ENCODE data around the gene GABRR2.

Gene GABRR2

DNA sequence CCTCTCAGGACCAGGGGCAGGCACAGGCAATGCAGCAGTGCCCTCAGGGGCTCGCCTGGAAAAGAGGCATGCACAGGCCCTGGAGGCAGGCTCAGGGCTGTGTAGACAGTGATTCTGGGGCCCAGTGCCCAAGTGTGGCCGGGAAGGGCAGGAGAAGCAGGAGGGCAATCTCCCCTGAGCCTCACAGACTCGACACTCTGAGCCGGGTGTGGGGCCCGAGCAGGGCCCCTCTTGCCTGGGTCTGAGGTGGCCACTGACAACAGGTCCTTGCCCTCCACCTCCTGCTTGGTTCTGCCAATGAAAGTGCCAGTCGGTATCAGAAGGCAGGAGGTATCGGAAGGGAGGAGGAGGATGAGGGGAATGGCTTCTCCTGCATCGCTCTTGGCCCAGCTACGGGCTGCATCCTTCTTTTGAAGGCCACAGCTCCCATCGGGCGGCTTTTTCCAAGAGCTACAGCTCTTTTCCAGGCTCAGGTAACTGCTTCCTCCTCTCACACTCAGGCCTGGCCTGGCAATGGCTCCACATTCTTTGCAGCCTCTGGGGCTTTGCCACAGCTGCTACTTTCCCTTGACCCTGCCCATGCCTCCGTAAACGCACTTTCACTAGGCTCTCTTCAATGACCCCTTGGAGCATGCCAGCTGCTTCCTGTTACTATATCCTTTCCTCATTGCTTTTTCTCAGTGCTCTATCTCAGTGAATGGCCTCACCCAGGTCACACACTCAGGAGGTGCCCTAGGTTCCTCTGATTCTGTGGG lies 24.5 kb downstream of the GABRR2 start:
- DNase-seq: no peak

DNA sequence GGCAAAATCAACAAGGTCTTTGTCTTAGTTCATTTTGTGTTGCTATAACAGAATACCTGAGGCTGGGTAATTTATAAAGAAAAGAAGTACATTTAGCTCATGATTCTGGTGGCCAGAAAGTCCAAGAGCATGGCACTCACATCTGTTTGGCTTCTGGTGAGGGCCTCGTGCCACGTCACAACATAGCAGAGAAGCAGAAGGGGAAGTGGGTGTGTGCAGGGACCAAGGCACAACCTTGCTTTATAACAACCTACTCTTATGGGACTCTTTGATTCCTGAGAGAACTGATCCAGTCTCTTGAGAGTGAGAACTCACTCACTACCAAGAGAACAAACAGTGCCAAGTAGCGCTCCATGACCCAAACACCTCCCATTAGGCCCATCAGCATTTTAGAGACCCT lies 25.4 kb downstream of the GABRR2 start:
- no peak for DNase-seq

DNA sequence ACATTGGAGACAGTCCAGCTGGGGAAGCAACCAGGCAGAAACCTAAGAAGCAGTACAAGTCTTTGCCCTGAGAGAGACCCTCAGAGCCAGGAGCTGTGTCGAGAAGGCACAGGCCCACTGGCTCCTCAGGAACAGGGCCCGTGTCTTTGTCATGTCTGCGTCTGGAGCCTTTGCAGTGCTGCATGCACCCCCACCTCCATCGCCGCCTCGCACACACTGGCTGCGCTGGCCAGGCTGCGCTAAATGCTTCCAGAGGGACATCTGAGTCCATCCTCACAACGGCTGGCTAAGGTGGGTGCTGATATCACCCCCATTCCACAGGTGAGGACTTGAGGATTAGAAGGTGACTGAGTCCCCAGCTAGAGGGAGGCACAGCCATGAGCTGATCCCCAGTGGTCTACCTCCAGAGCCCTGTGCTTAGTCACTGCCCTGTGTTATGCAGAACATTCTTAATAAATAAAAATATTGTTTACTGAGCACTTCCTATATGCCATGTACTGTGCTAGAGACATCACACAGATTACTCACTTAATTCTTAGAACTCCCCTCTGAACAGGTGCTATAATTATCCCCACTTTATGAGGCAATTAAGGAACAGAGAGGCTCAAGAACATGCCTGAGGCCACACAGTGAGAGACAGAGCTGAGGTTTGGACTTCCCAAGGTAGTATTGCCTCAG lies 27.6 kb downstream of the GABRR2 start:
- no peak for DNase-seq

DNA sequence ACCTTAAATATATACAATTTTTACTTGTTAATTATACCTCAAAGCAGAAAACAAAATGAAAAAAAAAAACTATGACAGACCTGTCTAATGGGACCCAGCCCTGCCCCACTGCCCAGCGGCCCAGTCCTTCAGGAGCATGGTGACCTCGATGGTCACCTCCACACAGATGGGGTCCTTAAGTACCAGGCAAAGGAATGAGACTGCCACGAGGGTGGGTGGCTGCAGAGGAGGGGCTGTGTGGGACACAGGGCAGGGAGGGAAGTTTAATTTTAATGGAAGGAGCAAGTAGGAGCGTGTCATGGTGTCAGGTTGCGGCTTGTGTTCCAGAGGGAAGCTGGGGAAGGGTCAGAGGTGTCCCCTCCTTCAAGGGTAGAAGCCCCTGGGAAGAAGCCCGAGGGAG lies 28.6 kb downstream of the GABRR2 start:
- DNase-seq: no peak

DNA sequence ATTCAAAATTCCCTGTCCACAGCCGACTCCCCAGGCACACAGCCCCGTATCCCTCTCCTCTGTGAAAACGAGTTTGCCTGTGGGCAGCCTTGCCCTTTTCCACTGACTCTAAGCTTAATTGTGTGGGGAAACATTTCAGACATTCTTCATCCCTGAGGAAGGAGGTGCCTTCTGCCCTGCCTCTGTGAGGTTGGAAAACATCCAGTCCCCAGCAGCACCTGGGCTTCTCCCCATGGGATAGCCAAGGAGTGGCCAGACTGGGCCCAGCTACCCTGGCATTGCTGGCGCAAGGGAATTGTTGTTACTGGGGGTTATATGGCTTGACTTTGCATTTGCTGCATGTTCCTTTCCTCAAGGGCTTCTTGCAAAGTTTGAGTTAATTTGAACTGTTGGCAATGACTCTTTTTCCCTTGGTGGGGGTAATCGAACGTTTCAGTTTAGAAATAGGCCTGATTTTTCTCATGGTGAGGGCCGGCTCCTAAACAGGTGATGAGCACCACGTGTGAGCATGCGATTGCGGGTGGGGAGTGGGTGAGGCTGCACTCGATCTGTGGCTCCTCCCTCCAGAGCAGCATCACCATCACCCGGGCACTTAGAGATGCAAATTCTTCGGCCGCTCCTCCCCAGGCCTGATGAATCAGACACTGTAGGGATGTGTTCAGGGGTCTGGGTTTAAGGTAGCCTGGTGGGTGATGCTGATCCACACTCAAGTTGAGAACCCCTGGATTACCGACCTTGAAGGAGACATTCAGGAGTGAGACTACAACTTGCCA lies 29.9 kb downstream of the GABRR2 start:
- DNase-seq: no peak

DNA sequence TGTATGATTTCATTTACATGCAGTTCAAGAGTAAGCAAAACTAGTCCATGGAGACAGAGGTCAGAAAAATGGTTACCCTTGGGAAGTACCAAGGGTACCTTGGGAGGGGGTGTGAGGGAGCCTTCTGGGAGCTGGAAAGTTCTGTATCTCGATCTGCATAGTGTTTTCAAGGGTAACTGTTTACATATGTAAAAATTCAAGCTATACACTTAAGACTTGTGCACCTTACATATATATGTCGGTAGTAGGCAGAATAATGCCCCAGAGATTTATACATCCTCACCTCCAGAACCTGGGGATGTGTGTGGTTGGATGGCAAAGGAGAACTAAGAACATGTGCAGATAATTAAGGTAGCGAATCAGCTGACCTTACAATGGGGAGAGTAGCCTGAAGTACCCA lies 31.0 kb downstream of the GABRR2 start:
- DNase-seq: no peak

DNA sequence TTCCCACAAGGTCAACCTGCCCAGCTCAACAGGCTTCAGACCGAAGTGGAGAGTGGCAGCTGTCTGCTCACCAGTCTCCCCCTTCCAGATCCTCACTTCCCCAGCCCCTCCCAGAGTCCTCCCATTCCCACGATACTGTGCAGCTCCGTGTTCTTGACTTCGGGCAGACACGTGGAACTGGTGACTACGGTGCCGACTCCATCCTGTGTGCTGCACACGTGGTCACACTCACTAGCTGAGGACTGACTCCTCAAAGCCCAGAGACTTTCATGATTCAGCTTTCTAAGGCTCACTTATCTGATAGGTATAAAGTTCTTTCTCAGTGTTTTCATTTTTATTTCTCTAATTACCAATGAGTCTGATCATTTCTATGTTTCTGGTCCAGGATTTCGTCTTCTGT lies 32.4 kb downstream of the GABRR2 start:
- no peak for DNase-seq

DNA sequence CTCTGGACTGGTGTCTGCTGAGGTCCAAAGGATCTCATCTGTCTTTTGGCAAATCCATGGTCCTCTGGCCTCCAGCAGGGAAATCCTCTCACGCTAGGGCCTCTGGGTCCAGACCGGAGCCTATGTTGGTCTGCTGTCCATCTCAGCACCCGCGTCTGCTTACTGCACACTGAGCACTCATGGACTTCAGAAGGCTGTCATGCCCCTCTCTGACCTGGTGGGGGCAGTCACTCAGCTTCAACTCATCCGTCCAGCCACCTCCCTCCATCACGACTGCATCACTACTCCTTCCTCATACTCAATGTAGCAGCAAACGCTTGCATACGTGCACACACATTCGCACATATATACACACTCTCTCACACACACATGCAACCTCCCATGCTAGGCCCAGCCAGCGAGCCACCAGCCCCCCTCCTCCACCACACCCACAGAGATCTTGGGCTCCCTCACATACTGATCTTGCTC lies 33.3 kb downstream of the GABRR2 start:
- DNase-seq: peak; percentile 40

DNA sequence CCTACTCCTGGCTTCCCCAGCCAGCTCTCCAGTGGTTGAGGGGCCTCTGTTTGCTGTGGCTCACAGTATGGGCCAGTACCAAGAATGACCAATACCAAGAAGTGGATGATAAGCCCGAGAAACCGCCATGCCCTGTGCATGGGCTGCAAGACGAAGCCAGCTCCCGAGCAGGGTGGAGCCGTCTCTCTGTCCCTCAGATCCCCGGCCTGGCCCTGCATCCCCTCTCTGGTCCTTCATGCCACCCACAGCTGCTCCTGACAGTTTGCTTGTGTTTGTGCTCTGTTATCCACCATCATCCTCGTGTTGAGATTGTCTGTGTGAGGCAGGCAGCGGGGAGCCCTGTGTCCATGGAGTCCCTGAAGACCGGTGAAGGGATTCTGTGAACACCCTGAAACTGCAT lies 36.1 kb downstream of the GABRR2 start:
- no peak for DNase-seq

DNA sequence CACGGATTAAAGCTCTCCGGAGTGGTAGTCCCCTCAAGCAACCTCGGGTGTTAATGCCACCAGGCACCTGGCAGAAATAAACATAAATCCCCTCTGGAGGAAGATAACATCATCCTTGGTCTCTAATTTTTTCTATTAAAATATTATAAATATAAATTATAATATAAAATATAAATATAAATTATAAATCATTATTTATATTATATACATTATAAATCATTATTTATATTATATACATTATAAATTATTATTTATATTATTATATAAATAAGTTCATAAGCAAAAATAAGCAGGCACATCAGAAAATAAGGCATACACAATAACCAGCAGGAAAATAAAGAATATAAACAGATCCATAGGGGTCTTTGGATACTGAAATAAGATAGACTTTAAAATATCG lies 39.2 kb downstream of the GABRR2 start:
- DNase-seq: no peak

DNA sequence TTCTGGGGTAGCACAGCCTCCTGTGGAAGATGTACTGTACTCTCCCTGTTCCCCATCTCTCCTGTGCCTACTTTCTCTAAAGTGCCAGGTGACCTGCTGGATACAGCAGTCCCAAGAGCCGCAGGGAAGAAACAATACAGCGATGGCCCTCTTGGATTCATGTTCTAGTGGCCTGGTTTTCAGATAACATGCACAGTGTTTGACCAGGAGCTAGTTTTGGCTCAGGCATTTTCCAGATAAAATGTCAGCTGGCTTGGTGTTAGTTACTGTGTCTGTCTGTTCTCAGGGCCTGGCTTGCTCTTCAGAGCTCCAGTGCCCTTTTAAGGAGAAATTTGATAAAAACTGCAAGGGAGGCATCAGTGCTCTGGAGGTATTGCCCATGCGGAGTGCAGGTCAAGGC lies 41.3 kb downstream of the GABRR2 start:
- DNase-seq: no peak

DNA sequence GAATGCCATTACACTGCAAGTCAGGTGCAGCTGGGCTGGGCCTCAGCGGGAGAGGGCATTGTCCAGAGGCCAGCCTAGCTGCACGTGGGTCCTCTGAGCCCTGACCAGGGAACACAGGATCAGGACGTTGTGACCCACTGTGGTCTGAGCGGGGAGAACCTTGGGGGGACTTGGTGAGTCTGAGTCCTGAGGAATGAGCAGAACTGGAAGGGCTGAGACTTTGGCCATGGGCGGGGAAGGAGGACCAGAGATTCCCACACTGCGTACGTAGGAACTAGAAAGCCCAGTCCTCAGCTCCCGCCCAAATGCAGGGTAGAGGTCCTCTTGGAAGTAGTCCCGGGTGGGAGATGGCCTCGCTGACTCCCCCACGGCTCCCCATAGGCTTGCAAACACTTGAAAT lies 42.5 kb downstream of the GABRR2 start:
- no peak for DNase-seq

DNA sequence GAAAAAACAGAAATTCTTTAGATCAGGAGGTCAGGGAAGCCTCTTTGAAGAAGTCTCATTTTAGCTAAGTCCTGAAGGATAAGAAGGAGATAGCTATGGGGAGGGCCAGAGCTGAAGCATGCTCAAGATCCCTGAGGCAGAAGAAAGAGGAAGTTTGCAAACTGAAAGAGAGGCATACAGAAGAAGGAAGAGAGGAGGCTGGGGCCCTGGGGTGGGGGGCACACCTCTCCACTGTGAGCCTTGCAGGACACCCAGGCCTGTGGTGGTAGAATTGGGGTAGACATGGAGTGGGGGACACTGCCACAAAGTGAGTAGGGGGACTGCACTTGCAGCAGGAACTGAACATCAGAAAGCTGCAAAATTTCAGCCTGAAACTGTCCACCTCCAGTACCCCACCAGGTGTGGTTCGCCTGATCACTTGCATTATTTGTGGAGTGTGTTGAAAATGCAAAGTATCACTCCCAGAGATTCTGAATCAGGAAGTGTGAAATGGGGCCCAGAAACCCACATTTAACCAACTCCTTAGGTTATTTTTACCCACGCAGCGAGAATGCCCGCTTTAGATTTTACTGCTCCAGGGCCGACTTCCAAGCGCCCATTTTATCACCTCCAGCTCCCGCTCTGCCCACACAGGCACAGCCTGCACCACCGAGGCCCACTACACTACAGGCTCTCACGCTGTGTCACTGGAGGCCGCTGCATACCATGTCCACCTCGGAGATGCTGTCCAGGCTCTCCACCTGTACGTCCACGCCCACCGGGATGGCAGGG lies 44.0 kb downstream of the GABRR2 start:
- no peak for DNase-seq

DNA sequence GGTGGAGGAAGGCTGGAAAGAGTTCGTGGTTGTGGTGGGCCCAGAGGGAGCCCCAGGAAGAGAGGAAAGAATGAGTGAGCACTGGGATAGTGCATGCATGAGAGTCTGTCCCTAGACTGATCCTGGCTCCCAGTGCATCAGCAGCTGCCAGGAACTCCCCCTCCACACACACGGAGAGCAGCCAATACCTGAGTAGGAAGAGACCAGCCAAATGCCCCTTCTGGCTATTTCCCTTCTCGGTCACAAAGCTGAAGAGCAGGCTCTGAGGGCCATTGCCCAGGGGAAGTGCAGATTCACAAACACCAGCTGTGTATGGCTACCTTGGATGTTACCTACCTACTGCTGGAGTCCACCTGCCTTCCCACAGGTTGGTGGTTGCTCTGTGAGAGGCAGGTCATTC lies 45.1 kb downstream of the GABRR2 start:
- no peak for DNase-seq

DNA sequence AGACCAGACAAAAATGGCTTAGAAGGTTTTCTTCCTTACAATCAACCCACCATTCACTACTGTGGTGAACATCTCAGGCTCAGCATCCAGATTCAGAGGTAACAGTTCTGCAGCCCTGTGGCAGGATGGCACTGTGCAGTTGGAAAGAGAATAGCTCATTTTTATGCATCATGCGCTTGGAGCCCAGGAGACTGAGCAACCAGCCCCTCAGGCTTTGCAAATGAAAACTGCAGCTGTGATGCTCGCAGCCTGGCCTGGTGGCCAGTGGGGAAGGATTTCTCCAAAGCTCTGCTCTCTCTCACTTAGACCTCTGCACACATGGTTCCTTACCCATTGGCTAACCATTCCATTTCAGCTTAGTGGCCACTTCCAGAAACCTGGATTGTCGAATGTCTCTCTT lies 45.8 kb downstream of the GABRR2 start:
- no peak for DNase-seq

DNA sequence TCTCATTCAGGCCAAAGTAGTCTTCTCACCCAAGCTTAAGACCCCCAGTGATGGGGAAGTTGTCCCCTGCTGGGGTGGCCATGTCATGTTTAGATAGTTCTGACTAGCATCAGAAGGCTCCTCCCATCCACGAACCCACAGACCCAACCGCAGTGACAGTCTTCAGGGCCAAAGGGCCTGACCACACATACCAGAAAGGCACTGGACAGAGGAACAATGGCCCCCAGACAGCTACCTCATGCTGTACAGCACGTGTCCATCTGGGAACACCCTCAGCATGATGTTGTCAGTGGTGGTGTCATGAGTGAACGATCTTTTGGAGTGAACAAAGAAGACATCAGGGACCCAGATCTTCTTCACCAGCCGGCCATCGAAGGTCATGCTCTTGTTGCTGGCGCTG lies 46.3 kb downstream of the GABRR2 start:
- no peak for DNase-seq

DNA sequence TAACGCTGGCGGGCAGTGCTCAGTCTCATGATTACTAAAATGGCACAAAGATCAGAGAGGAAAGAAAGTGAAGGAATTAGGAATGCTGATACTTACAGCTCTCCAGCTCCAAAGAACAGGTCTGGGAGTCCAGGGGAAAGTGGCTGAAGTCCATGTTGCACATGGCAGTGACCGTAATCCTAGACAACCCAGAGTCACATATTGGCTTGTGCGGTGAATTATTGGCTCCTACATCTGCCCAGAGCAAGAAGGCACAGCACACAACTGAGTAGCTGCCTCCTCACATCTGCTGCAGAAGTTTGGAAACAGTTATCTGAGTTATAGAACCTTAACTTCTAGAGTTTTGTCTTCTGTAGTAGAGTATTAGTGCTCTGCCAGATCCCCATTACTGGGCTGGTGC lies 47.2 kb downstream of the GABRR2 start:
- DNase-seq: no peak

DNA sequence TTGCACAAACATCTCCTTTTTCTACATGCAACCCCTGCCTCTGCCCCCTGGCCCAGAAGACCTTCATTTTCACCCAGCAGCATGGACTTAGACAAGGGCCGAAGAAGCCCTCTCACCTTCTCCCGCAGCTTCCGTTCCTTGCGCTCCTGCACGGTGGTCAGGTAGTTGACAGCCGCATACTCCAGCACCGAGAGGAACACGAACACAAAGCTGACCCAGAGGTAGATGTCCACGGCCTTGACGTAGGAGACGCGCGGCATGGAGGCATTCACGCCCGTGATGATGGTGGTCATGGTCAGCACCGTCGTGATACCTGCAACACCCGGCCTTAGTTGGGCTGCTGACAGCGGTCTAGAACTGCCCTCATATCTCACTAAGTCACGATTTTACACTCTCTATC lies 50.8 kb downstream of the GABRR2 start:
- no peak for DNase-seq

DNA sequence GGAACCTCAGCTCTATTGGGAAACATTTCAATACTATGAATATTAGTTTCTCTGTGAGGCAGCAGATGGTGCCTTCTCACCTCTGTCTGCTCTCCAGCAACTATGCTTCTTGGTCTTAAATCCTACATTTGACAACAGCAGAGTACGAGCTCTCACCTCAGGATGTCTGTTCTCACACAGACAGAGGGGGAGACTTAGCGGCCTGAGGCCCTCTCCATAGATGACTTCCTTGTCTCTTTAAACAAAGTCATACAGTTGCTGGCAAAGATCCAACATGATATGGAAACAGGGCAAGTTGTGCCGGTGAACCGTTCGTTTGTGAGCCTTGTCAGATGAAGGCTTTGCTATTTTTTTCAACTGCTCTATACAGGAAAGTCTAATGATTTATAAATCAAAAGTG lies 54.3 kb downstream of the GABRR2 start:
- no peak for DNase-seq

DNA sequence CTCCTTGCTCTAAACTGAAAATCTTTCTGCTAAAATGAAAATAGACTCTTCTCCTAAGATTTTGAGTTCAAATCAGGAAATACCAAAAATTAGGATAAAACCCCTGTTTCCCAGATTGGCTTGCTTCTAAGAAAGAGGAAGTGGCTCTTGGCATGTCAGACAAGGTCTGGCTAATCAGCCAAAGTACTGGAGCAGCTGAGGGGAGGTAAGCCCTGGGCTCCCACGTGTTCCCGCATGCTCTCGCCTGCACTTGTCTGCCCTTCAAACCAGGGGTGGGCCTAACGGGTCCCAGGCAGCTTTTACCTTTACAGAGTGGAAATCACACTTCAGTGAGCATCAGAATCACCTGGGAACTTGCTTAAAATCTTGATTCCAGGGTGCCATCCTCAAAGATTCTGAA lies 54.8 kb downstream of the GABRR2 start:
- DNase-seq: no peak

DNA sequence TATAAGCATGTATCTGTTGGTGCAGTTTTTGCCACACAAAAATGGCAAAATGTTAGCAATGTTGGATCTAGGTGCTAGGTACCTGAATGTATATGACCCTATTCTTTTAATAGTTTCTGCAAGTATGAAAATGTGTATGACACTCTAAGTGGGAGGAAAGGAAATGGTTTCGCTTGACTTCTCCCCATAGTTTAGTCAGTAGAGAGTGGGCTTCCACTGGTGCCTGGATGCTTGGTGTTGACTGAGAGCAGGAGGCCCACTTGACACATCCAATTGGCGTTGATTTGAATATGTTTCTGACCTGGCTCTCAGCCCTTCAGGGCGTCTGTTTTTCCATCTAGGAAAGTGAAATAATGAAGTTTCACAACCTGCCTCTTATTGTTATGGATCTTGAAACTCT lies 56.2 kb downstream of the GABRR2 start:
- no peak for DNase-seq

DNA sequence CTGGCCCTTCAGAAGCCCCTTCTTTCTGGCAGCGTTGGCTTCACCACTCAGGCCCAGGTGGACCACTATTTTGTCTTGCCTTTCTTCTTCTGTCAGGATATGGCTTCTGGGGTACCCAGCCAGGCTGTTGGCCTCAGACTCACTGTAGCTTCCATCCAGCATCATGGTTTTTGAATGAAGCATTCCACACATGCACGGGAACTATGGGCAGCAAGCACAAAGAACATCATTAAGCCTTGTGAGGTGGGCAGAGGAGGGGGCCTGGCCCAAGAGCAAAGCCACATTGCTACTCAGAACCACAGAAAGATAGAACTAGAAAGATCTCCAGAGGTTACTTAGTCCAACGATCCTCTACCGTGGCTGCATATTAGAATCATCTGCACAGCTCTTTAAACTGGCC lies 57.3 kb downstream of the GABRR2 start:
- DNase-seq: no peak

DNA sequence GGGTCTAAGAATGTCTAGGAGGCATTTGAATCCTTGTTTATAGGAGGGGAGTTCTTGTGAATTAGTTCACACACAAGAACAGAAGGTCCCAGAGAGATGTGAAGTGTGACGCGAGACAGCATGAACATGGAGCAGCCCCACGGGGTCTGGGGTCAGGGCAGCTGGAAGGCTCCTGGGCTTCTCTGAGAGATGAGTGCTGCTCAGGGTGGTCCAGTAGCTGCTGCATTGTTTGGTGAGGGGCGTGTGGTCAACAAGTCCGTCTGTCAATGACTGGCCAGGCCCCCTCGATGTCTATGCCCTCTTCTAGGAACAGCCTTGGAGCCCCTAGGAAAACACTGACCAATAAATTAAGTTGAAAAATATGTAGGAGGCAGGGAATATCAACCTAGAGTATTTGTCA lies 57.8 kb downstream of the GABRR2 start:
- DNase-seq: no peak
